ENCODE measurements around the gene SLC1A5.

GRCh38 chr19:46731584-46731983, 56.8 kb downstream of the SLC1A5 start:
- TF ChIP-seq CTCF (IDR thresholded peaks at IDR 0.05; ENCODE audit: low read length) (no peak), EZH2 (optimal IDR thresholded peaks at IDR 0.05; ENCODE audit: low read depth, low read length) (no peak), EZH2phosphoT487 (IDR thresholded peaks at IDR 0.05; ENCODE audit: low read length) (no peak)

Data from MM.1S (cell line).